Measurements from ENCODE around the gene RAMAC. TPM values are rescaled to one million over a fixed set of nuclear protein-coding genes. Genes with fewer than 3 reads are reported as not detected.
"Not testable (repeated sequence)": the region's sequence is repeated elsewhere in the genome, so short reads cannot be mapped to it uniquely, and the experiment has no call there.

Gene RAMAC
- total and polyA plus RNA-seq, 2 donors from 2014 or later, result 18.3 to 20.3 TPM

DNA sequence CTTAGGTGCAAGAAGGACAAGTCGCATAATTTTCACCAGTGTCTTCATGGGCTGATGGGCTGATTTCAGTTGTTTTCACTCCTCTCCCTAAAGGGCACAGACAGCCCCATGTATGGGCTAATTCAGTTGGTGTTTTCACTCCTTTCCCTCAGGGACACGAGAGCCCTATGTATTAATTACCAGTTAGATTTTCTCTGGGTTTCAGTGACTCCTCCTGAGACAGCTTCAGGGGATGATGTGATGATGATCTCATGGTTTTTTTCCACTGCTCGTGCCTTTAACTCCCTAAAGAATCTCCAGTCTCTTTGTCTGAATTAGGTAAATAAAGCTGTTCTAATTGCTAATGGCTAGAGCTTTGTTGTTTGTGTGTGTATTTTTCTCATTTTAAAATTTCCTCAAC, 9.9 kb downstream of the RAMAC start:
- H3K9ac ChIP-seq (ENCODE audit: low read length in 3 of 3), result no peak overlapping the region
- TF ChIP-seq, protein P1, sequence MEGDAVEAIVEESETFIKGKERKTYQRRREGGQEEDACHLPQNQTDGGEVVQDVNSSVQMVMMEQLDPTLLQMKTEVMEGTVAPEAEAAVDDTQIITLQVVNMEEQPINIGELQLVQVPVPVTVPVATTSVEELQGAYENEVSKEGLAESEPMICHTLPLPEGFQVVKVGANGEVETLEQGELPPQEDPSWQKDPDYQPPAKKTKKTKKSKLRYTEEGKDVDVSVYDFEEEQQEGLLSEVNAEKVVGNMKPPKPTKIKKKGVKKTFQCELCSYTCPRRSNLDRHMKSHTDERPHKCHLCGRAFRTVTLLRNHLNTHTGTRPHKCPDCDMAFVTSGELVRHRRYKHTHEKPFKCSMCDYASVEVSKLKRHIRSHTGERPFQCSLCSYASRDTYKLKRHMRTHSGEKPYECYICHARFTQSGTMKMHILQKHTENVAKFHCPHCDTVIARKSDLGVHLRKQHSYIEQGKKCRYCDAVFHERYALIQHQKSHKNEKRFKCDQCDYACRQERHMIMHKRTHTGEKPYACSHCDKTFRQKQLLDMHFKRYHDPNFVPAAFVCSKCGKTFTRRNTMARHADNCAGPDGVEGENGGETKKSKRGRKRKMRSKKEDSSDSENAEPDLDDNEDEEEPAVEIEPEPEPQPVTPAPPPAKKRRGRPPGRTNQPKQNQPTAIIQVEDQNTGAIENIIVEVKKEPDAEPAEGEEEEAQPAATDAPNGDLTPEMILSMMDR (IDR thresholded peaks at IDR 0.05; ENCODE audit: borderline replicate concordance, extremely low read depth, insufficient read depth), result no peak
- no peak overlapping the region for H3K27ac ChIP-seq (ENCODE audit: low read depth in 2 of 2, low read length in 2 of 2)
- peaks cover 0 to 6% (median 5%) of the 10 kb centered on the region in 3 donors for H3K4me1 ChIP-seq (ENCODE audit: control insufficient read depth in 2 of 3, insufficient read depth in 2 of 3, low read depth in 1 of 3, low read length in 3 of 3)
- H3K9me3 ChIP-seq (ENCODE audit: control insufficient read depth in 2 of 3, insufficient read depth in 1 of 3, low read length in 3 of 3), result no peaks in the 10 kb centered on the region
- intact Hi-C loops (cut with DNase I), result no loop called here
- H3K27me3 ChIP-seq (ENCODE audit: control insufficient read depth, insufficient read depth, low read length), result no peaks in the 10 kb centered on the region
- no peak overlapping the region for H3K4me3 ChIP-seq (ENCODE audit: low read length in 3 of 3)
- DNase-seq (no peak), FAIRE-seq (no peak)
- H3K36me3 ChIP-seq (ENCODE audit: control insufficient read depth in 2 of 3, insufficient read depth in 3 of 3, low read length in 3 of 3), result no peaks in the 10 kb centered on the region

DNA sequence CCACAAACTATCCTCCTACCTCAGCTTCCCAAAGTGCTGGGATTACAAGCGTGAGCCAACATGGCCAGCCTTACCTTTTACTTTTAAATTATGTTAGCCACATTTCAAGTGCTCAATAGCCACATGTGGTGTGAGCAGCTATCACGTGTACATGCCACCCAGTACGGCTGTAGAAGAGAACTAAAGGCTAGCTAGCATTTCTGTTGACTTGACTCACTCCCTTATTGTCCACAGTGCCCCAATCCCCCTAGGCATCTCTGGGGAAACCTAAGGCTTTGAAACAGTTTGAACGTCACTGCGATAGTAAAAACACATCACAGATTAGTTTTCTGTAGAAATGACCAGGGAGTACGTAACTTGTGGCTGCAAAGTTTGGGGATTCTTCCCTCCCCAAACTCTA, 13.4 kb downstream of the RAMAC start:
- no peak overlapping the region for H3K4me3 ChIP-seq (ENCODE audit: low read length in 3 of 3)
- intact Hi-C loops (cut with DNase I), result no loop called here
- no peaks in the 10 kb centered on the region for H3K27me3 ChIP-seq (ENCODE audit: control insufficient read depth, insufficient read depth, low read length)
- TF ChIP-seq, protein P1 (IDR thresholded peaks at IDR 0.05; ENCODE audit: borderline replicate concordance, extremely low read depth, insufficient read depth), result no peak
- DNase-seq (no peak), FAIRE-seq (no peak)
- H3K4me1 ChIP-seq (ENCODE audit: control insufficient read depth in 2 of 3, insufficient read depth in 2 of 3, low read depth in 1 of 3, low read length in 3 of 3), result peaks cover 0 to 6% (median 5%) of the 10 kb centered on the region in 3 donors
- H3K36me3 ChIP-seq (ENCODE audit: control insufficient read depth in 2 of 3, insufficient read depth in 3 of 3, low read length in 3 of 3), result no peaks in the 10 kb centered on the region
- H3K9me3 ChIP-seq (ENCODE audit: control insufficient read depth in 2 of 3, insufficient read depth in 1 of 3, low read length in 3 of 3), result no peaks in the 10 kb centered on the region
- H3K27ac ChIP-seq (ENCODE audit: low read depth in 2 of 2, low read length in 2 of 2), result no peak overlapping the region
- H3K9ac ChIP-seq (ENCODE audit: low read length in 3 of 3), result no peak overlapping the region

GRCh38 chr15:82999905-83000671, 14.1 kb downstream of the RAMAC start:
- H3K4me1 ChIP-seq (ENCODE audit: control insufficient read depth in 2 of 3, insufficient read depth in 2 of 3, low read depth in 1 of 3, low read length in 3 of 3), result peaks cover 0 to 6% (median 5%) of the 10 kb centered on the region in 3 donors
- no peak overlapping the region for H3K27ac ChIP-seq (ENCODE audit: low read depth in 2 of 2, low read length in 2 of 2)
- no peak for FAIRE-seq
- no peaks in the 10 kb centered on the region for H3K36me3 ChIP-seq (ENCODE audit: control insufficient read depth in 2 of 3, insufficient read depth in 3 of 3, low read length in 3 of 3)
- TF ChIP-seq, protein P1 (IDR thresholded peaks at IDR 0.05; ENCODE audit: borderline replicate concordance, extremely low read depth, insufficient read depth), result peak; percentile 51
- peak overlapping the region; percentile 24 to 65 (median 47) for H3K9ac ChIP-seq (ENCODE audit: low read length in 3 of 3)
- intact Hi-C loops (cut with DNase I), result no loop called here
- H3K9me3 ChIP-seq (ENCODE audit: control insufficient read depth in 2 of 3, insufficient read depth in 1 of 3, low read length in 3 of 3), result no peaks in the 10 kb centered on the region
- H3K4me3 ChIP-seq (ENCODE audit: low read length in 3 of 3), result peak overlapping the region; percentile 45 to 72 (median 51)
- DNase-seq, result peak in 3 of 5 donors; percentile 25 to 77 (median 68)
- H3K27me3 ChIP-seq (ENCODE audit: control insufficient read depth, insufficient read depth, low read length), result no peaks in the 10 kb centered on the region

GRCh38 chr15:83000672-83001031, 14.6 kb downstream of the RAMAC start:
- H3K27ac ChIP-seq (ENCODE audit: low read depth in 2 of 2, low read length in 2 of 2); H3K27me3 ChIP-seq (ENCODE audit: control insufficient read depth, insufficient read depth, low read length); FAIRE-seq; H3K36me3 ChIP-seq (ENCODE audit: control insufficient read depth in 2 of 3, insufficient read depth in 3 of 3, low read length in 3 of 3); DNase-seq; intact Hi-C loops (cut with DNase I); H3K4me1 ChIP-seq (ENCODE audit: control insufficient read depth in 2 of 3, insufficient read depth in 2 of 3, low read depth in 1 of 3, low read length in 3 of 3); H3K4me3 ChIP-seq (ENCODE audit: low read length in 3 of 3); H3K9me3 ChIP-seq (ENCODE audit: control insufficient read depth in 2 of 3, insufficient read depth in 1 of 3, low read length in 3 of 3): not testable (repeated sequence)
- H3K9ac ChIP-seq (ENCODE audit: low read length in 3 of 3), result peak overlapping the region in 1 of 3 donors; percentile 47
